HG03521 (cell line): ENCODE data around the gene BTBD9.

Source experiments
- ATAC-seq: cut with Tn5 transposase; IDR thresholded peaks from one replicate; pipeline ENCODE4 v1.9.1; 2021; ENCODE audit warnings: mild to moderate bottlenecking, moderate library complexity; ENCODE audit not compliant: unreplicated experiment

BTBD9 gene

DNA sequence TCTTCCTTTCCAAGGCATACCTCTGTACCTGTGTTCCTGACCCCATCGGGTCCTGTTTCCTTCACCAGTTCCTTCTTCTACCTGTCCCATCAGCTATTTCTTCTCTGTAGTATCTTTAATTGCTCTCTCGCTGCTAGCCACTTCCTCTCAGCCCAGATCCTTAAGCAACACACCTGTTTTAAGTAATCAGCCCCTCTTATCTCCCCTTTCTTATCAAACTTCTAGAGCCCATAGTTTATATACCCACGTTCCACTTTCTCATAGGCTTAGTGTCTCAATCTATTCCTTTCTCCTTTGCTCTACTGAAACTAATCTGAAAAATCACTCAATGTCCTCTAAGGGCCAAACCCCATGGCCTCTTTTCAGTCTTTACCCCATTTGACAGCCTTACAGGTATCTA is 239.6 kb downstream of the BTBD9 start:
- ATAC-seq = no peak

DNA sequence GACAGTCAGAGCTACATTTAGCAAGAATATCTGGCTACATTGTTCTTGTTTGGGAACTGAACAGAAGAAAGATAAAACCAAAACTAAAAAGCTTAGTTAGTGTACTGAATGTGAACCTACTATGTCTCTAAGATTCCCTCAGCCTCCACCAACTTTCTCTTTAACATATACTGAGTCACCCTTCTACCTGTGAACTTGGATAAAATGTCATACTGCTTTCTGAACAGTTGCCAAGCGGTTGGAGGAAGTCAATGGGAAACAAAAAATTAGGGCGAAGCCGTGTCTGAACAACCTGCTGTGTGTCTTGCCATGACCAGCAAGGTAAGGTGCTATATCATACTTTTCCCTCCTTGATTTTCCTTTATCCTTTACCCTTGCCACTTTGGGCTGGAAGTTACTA is 243.5 kb downstream of the BTBD9 start:
- no peak for ATAC-seq

DNA sequence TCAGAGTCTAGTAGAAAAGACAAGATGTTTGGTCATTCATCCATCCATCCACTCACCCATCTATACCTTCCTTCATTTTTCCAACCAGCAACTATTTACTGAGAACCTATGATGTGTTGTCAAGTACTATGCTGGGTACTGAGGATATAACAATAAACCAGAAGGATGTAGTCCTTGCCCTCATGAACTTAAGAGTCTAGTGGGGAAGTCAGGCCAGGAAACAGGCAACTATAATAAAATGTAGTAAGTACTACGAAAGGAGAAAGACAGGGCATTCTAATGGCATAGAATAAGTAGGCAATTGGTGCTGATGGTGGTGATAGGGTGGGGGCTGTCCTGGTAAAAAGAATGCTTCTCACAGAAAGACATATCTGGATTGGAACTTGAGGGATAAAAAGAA is 245.7 kb downstream of the BTBD9 start:
- ATAC-seq = no peak

DNA sequence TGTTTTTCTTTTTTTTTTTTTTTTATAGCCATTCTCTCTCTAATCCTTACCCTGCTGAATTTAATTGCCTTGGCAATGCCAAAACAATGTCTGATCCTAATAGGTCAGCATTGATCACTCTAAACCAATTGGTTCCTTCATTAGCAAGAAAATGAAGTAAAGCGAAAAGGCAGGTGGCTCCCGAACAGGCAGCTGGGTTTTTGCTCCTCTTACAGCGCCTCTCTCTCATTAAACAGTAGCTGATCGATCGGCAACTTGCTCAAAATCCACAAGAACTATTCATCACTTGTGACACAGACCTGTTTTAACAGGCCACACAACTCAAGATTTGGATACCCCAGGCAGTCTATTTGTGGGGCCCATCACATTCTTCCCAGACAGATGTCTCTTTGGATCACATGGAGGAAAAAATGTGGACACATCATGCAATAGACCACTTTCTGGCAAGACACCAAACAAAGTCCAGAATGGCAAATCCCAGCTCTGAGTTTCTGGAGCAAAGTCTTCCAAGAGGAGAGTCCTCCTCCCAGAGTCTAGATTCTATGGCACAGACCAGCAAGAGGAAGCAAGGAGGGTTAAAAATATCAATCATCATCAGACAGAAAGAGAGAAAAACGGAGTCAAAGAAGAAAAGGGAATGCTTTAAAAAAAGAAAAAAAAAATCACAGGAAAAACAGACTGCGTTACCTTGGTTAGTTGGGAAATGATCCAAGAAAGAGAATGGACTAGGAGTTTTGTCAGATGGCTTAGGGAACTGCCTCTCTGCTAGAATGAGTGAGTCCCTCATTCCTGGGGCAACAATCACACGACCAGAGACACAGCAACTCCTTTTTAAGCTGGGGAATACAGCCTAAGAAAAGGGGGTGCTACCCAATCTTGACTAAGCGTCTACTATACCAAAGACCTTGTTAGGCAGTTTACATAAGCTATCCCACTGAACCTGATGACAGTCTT is 247.8 kb downstream of the BTBD9 start:
- no peak for ATAC-seq

DNA sequence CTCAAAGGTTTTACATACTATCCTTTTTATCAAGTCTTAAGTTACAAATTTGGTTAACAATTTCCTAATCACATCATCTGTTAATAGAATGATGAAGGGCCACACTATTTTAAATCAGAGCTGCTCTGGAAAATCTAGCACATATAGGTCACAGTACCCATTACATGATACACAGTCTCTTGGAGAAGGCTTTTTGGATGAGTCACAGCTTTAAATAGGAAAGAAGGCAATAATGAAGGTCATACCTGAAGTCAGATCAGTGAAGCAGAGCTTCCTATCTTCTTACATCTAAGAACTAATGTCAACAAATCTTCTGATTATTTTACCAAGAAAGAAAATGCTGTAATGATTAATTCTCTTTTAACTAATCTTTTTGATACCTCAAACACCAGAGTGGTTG is 248.5 kb downstream of the BTBD9 start:
- ATAC-seq = no peak

DNA sequence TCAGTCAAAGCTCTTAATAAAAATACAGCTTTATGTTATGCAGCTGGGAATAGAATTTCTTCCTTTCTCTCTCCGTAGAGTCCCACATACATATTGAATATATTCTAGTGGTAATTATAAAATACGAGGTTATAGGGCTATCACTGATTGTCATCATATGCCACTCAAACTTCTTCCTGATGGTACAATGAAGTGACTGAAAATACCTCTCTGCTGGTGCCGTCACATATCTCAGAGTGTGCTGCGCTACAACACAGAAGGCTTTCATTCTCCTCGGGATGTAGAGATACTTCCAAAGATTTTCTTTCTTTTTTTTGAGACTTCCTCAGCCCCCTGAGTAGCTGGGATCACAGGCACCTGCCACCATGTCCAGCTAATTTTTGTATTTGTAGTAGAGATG is 249.9 kb downstream of the BTBD9 start:
- no peak for ATAC-seq

DNA sequence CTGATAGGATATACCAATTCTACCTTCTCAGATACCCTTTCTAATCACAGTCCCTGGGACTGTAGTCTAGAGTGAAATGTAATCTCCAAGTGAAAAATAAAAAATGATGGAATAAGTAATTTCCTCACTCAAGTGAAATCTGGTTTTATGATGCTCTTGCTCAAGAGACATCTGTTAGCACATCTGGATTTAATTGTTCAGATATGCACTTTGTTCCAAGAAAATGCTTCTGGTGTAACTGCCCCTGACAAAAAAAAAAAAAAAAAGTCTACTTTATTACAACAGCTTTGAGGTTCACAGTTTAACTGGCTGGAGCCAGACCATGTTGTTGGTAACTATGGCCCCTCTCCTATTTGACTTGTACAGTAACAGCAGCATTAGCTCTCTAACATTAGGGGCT is 251.8 kb downstream of the BTBD9 start:
- ATAC-seq = no peak

DNA sequence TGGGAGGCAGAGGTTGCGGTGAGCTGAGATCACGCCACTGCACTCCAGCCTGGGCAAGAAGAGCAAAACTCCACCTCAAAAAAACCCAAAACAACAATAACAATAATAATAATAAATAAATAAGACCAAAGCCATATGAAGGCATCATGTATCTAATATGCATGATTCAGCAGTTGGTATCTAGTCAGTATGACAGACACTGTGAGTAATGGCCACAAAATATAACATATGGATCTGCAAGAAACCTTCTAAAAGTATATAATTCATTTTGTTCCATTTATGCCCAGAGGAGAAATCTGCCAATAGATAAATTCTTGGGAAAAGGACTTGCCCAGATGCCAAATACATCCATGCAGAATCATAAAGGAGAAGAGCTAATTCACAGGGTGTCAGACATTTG is 252.3 kb downstream of the BTBD9 start:
- no peak for ATAC-seq

DNA sequence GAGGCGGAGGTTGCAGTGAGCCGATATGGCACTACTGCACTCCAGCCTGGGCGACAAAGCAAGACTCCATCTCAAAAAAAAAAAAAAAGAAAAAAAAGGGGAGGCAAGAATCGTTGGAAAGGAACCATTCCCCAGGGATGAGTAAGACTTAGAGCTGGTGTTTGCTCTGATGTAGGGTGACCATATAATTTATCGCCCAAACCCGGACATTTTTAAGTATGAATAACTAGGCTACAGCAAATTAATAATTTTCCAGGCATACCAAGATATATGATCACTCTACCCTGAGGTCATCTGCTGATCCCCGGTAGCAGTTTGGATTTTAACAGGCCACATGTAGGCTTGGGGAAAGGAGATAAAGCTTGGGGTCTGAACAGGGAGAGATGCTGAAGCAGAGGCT is 260.9 kb downstream of the BTBD9 start:
- ATAC-seq = no peak

DNA sequence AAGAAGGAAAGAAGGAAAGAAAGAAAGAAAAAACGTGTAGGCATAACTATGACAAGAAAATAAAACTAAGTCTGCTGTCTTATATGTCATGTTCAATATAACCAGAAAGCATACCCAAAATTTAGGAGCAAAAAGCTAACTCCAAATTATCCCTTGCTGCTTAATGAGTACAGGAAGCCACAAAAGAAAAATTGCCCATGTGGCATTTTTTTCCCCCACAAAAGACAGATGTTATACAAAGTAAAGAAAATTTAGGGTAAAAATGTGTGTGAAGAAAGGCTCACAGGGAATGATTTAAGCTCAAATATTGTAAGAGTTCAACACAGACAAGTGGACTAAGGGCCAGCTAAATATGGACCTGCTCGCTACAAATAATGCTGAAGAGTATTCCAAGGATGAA is 263.8 kb downstream of the BTBD9 start:
- ATAC-seq = no peak

DNA sequence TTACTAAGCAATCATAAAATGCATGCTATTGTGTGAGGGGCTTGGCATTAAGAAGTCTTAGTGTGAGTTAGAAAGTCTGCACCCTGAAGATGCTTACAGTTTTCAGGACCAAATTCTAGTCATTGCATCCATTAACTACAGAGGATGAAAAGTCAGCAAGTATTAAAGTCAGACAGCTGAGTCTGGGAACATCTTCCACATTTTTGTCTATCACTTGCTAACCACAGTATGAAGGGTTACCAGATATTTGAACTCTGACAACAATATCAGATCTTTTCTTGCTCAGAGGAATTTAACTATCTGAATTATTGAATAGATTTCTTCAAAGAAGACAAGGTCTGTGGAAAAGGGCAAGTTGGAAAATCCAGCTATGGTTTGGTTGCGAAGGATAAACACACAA is 264.4 kb downstream of the BTBD9 start:
- no peak for ATAC-seq

DNA sequence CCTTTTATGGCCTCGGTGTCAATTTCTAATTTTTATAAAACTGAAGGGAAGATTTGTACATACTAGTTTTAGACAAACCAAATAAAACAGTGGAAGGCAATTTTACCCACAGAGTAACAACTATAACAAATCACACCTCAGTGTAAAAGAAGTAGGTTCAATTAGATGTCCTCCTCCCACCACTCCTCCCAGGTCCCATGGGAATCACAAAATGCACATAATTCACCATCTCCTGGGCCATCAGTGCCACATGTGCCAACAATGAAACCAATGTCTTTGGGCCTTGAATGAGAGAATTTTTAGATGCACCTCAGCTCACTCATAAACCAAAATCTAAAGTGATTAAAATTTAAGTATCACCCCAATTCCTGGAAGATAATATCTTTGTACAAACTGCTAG is 267.8 kb downstream of the BTBD9 start:
- no peak for ATAC-seq

DNA sequence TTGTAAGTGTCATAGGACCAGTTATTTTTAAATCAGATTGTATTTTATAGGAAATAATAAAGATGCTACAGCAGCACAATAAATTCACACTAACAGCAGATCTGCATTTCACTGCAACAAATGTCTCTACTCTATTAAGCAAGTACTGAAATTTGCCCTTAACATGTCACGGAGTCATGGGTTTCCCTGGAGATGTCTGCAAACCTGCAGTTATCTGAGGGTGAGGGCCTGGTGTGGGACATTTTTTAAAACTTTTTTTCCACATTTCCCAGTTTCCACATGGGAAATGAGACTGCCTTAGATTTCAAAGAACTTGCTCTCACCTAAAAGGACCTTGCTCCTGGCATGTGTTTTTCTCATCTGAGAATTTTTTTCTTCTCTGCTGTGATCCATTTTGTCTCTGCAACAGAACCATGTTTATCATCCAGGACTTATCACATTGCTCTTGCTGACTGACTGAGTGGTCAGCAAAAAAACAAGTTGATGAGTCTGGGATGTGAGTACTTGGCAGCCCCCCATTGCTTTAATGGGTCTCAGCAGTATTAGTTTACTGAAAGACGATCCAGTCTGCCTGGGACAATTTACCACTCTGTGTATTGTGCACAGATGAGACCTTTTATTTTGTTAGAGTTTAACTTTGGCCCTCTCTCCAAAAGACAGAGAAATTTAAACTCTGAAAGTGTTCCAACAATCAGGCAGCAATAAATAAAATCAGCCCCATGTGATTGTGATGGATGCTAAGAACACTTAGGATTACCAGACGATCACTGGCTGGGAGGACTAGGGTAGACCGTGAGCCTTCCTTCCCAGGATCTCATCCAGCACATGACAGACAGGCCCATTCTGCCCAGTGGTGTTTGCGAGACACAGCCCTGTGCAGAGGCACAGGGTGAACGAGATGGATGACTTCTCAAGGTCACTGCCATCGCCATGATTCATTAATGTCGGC is 268.8 kb downstream of the BTBD9 start:
- no peak for ATAC-seq

DNA sequence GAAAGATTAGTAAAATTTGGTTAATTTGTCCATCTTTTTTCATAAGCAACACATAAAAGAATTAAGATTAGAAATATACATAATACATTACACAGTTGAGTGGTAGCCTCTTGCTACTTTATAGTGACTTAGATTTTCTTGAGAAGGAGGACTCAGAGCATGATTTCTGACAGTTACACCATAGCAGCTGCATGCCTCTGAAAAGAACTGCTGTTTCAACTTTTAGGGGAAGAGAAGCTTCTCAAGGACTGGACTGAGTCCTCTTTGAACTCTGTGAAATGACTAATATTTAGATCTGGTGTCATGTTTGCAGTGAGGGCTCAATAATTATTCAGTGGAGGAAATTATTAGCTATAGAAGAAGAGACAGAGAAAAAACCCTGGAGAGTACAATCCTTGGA is 272.5 kb downstream of the BTBD9 start:
- ATAC-seq = no peak

DNA sequence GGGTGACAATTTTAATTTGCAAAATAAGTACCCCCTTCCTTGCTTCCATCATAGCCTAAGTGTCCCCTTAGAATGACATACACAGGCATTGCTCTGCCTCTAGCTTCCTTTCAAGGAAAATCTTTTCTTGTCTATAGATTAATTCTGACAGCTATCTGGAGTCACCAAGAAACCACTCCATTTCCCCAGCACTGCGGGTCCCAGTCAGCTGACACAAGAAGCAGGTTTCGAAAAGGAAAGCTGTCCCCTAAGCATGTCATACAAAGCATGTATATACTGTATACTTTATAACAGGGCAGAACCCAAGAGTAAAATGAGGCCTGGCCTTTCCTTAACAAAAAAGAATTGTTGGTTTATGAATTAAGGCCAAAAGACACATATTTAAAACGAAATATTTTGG is 273.5 kb downstream of the BTBD9 start:
- no peak for ATAC-seq

DNA sequence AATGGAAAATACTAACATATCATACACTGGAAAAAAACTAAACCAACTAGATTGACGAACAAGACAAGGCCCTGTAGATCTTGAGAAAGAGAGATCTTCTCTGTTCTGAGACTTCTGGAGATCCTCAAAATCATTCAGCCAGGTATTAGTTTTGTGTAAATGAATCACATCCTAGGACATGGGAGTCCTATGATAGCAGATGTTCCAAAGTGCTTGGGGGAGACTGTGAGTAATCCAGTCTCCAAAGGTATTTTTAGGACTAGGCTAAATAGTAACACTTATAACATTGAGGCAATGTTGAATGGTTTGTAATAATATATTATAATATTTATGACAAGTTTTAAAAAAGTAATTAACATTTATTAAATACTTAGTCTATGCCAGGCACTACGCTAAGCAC is 275.0 kb downstream of the BTBD9 start:
- no peak for ATAC-seq

DNA sequence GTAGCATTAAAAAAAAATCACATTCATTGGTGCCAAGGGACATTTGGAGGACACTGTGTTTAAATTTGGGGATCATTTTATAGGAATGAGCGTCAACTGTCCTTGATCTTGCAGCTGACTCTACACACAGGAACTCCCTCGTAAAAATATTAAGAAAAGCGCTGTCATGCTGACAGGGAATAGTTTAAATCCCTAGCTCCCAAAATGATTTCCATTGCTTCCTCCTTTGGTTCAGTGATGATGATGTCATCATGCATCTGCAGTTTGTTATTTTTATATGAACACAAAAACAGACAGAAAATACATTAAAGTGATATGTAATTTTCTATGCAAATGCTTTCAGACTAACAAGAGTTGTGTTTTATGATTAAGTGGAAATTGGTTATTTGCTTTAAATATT is 275.6 kb downstream of the BTBD9 start:
- no peak for ATAC-seq

DNA sequence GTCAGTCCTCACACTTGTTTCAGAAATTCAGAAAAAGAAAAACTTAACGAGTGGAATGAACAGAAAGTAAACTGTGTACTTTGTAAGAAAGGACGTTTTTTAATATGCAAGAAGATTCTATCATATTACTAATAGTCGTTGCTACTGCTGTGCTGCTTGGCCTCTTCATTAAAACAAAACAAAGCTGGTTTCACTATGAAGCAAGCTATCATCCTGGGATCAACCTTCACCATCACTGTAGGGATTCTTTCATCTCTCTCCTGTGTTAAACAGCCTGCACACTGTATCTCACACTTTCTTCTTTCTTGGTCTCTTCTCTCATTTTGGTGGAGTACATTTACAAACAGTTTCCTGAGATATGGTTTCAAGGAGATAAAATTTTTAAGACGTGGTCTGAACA is 284.2 kb downstream of the BTBD9 start:
- no peak for ATAC-seq

DNA sequence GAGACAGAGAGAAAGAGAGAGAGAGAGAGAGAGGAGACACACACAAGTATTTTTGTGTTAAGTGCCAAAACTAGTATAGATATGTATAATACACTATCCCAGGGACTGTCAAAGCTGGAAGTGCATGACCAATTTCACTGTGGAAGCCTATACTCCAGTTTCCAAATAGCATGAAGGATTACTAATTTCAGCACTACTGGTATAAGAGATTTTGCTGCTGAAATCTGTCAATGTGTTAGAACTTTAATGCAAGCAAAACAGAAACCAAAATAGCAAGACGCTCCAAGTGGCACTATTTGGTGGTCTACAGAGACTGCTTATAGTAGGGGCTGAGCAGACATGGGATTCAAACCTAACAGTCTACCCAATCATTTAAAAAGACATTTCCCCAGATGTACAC is 284.8 kb downstream of the BTBD9 start:
- ATAC-seq = no peak

DNA sequence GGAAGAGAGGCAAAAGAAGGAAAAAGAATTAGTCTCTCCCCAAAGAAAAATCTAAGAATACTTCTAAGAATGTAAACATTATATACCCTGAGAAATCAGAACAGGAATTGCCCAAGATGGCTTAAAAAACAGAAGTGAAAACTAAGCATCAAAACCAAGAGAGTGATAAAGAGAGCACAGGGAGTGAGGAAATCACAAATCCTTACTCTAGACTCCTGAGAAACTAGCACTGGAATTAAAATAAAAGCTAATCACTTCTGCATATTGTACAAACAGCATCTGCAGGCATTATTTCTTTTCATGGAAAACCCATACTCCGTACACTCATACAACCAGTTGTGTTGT is 285.7 kb downstream of the BTBD9 start:
- no peak for ATAC-seq

DNA sequence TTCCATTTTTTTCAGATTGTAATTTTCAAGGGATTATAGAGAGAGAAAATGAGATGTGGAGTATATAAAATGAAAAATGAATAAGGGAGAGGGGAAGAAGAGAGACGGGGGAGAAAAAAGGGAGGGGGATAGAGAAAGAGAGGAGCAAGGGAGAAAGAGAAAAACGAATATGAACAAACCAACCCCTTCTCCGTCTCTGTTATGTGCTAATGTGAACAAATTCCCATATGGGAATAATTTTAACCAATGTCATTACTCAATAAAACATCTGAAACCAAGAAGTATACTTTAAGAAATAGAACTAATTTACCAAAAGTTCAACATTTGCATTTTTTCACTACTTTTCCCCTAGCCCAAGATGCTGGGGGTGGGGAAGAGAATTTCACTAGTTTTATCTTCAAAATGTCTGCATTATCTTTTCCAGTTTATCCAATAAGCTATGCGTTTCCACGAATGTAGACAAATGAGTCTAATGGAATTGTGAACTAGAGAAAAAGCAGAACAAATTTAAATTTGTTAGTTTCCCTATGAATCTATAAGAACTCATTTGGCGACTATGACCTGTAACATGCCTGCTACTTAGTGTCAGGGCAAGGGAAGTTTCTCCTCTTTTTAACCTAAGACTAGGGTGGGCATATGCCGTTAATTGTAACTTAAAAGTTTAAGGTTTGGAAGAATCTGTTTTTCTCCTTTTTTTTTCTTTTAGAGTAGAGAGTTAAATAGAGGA is 286.3 kb downstream of the BTBD9 start:
- no peak for ATAC-seq
